ENCODE data around the gene METRNL. TPM values are rescaled to one million over a fixed set of nuclear protein-coding genes. Genes with fewer than 3 reads are reported as not detected.

Gene METRNL
- total RNA-seq, 1 experiment from 2014 or later, result 21.0 TPM

GRCh38 chr17:83077939-83078338 is 1.5 kb upstream of the METRNL start:
- POLR2A ChIA-PET, result no interaction called here
- H3K9me3 ChIP-seq (ENCODE audit: control insufficient read depth, insufficient read depth, low read depth, low read length), result no peaks in the 10 kb centered on the region
- DNase-seq (ENCODE audit: low read depth, low spot score) (no peak), ATAC-seq (no peak)
- no peaks in the 10 kb centered on the region for H3K27me3 ChIP-seq (ENCODE audit: control insufficient read depth, insufficient read depth, low read length)
- H3K36me3 ChIP-seq (ENCODE audit: control insufficient read depth, insufficient read depth, low read length), result peaks cover 5% of the 10 kb centered on the region; the same call in 1 of the 2 replicates
- CTCF ChIA-PET, result interaction anchor here (0.7 kb wide), 1 partner anchor 77 kb away, joined by 3 read pairs; no protein-coding TSS in a partner anchor
- no peak overlapping the region for H3K27ac ChIP-seq (ENCODE audit: low read length)
- TF ChIP-seq POLR2AphosphoS5 (IDR thresholded peaks at IDR 0.05; ENCODE audit: low read depth, low read length), result no peak
- TF ChIP-seq CTCF (IDR thresholded peaks at IDR 0.05), result no peak
- TF ChIP-seq TCF7L2 (IDR thresholded peaks at IDR 0.05; ENCODE audit: low read depth, low read length), result no peak
- TF ChIP-seq REST (IDR thresholded peaks at IDR 0.05; ENCODE audit: insufficient read depth in 1 of 2, low read depth in 2 of 2, low read length in 1 of 2), result no peak
- no peak for TF ChIP-seq SIN3A (IDR thresholded peaks at IDR 0.05; ENCODE audit: borderline replicate concordance, insufficient read depth, low read depth, low read length)
- BruUV-seq (replicated peaks), result no TSS peak
- peaks cover 11% of the 10 kb centered on the region for H3K4me1 ChIP-seq (ENCODE audit: control insufficient read depth, insufficient read depth, low read length)
- H3K4me3 ChIP-seq (ENCODE audit: low read depth in 2 of 2, low read length in 2 of 2), result peak overlapping the region in 1 of 2 experiments; percentile 53; a peak in 2 of 4 replicates
- intact Hi-C loops (cut with micrococcal nuclease; ENCODE audit: unreplicated experiment), result no loop called here
- in situ Hi-C loops (cut with HindIII; ENCODE audit: low pct_unique_long_range_greater_than_20kb, low sequenced_read_pairs), result no loop called here

- ChIA-PET POLR2A (interaction anchor here (0.6 kb wide), 1 partner anchor 30 kb away, joined by 5 read pairs; no protein-coding TSS in a partner anchor), CTCF (interaction anchor here (0.7 kb wide), 1 partner anchor 76 kb away, joined by 3 read pairs; no protein-coding TSS in a partner anchor)
- BruUV-seq (replicated peaks), result no TSS peak
- in situ Hi-C loops (cut with HindIII; ENCODE audit: low pct_unique_long_range_greater_than_20kb, low sequenced_read_pairs) (no loop called here), intact Hi-C loops (cut with micrococcal nuclease; ENCODE audit: unreplicated experiment) (no loop called here)
- Histone ChIP-seq H3K36me3 (ENCODE audit: control insufficient read depth, insufficient read depth, low read length) (peaks cover 5% of the 10 kb centered on the region; the same call in 1 of the 2 replicates), H3K4me3 (ENCODE audit: low read depth in 2 of 2, low read length in 2 of 2) (peak overlapping the region; percentile 53 to 56), H3K27me3 (ENCODE audit: control insufficient read depth, insufficient read depth, low read length) (no peaks in the 10 kb centered on the region), H3K9me3 (ENCODE audit: control insufficient read depth, insufficient read depth, low read depth, low read length) (no peaks in the 10 kb centered on the region), H3K4me1 (ENCODE audit: control insufficient read depth, insufficient read depth, low read length) (peaks cover 12% of the 10 kb centered on the region), H3K27ac (ENCODE audit: low read length) (no peak overlapping the region)
- no peak for TF ChIP-seq CTCF (IDR thresholded peaks at IDR 0.05)
- no peak for TF ChIP-seq POLR2AphosphoS5 (IDR thresholded peaks at IDR 0.05; ENCODE audit: low read depth, low read length)
- TF ChIP-seq REST (IDR thresholded peaks at IDR 0.05; ENCODE audit: insufficient read depth in 1 of 2, low read depth in 2 of 2, low read length in 1 of 2), result no peak
- no peak for TF ChIP-seq TCF7L2 (IDR thresholded peaks at IDR 0.05; ENCODE audit: low read depth, low read length)
- no peak for TF ChIP-seq SIN3A (IDR thresholded peaks at IDR 0.05; ENCODE audit: borderline replicate concordance, insufficient read depth, low read depth, low read length)
- peak; percentile 16 for ATAC-seq
- no peak for DNase-seq (ENCODE audit: low read depth, low spot score)
Observed at GRCh38 chr17:83078378-83079351, 744 bp upstream of the METRNL start.

Data from Panc1 (cell line).